OCI-LY3 (cell line): ENCODE results near the gene EPHB2.

Experiments used
- EZH2phosphoT487 ChIP-seq: fragments of 200-600 bp; shearing (Covaris generic); IDR thresholded peaks from 2 replicates; pipeline ENCODE4 v1.6.1; 2018; ENCODE audit warnings: antibody characterized with exemption, mixed run types, low read depth
- TF ChIP-seq, protein P1 (sequence below): fragments of 200-600, 300-600 bp; sonication (generic); IDR thresholded peaks from 2 replicates; pipeline ENCODE4 v1.5.1; 2014; ENCODE audit warnings: antibody characterized with exemption, low read length, low read depth

DNA sequence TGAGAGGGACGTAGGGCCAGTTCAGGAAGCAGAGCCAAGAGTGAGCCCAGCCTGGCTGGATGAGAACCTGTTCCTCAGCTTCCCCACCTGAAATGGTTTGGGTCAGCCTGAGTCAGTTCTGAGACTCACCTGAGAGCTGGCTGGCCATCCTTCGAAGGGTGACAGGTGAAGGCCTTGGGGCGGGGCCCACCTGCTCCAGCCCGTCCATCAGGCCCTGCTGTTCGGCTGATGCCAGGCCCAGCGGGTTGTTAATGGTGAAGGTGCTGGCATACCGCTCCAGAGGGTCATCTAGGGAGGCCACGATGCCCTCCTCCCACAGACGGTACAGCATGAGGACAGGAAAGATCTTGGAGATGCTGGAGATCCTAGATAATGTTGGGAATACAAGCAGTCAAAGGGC is 247.9 kb downstream of the EPHB2 start:
- TF ChIP-seq, protein P1, sequence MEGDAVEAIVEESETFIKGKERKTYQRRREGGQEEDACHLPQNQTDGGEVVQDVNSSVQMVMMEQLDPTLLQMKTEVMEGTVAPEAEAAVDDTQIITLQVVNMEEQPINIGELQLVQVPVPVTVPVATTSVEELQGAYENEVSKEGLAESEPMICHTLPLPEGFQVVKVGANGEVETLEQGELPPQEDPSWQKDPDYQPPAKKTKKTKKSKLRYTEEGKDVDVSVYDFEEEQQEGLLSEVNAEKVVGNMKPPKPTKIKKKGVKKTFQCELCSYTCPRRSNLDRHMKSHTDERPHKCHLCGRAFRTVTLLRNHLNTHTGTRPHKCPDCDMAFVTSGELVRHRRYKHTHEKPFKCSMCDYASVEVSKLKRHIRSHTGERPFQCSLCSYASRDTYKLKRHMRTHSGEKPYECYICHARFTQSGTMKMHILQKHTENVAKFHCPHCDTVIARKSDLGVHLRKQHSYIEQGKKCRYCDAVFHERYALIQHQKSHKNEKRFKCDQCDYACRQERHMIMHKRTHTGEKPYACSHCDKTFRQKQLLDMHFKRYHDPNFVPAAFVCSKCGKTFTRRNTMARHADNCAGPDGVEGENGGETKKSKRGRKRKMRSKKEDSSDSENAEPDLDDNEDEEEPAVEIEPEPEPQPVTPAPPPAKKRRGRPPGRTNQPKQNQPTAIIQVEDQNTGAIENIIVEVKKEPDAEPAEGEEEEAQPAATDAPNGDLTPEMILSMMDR = no peak
- no peak for TF ChIP-seq EZH2phosphoT487
